T-cell (primary cell): ENCODE measurements around the gene CDC20B. TPM values are rescaled to one million over a fixed set of nuclear protein-coding genes. Genes with fewer than 3 reads are reported as not detected.

Experiments used
- ATAC-seq, 4 experiments: fragments of 200-7000 bp in 3 of 4; fragments of 150-1000 bp in 1 of 4; cut with Tn5 transposase; replicated peaks in 1 of 4; 1 replicate in 3 of 4; 2 replicates in 1 of 4; pipeline ENCODE4 v1.10.0; 2021; ENCODE audit warnings: moderate library complexity in 3 of 4, mild to moderate bottlenecking in 2 of 4, moderate number of reproducible peaks in 1 of 4
- CTCF ChIA-PET, 2 donors: fragments of 300-600 bp; sonication (Branson Sonifier 250); formaldehyde crosslinking; loops; one replicate each; lab custom pipeline; 2022; ENCODE audit warnings: antibody characterized with exemption in 2 of 2; lab: Charles Lee
- POLR2A ChIA-PET, 2 donors: fragments of 300-600 bp; sonication (Branson Sonifier 250); formaldehyde crosslinking; loops; one replicate each; lab custom pipeline; 2022; ENCODE audit warnings: antibody characterized with exemption in 2 of 2; lab: Charles Lee
- DNase-seq, 35 experiments: peaks; one replicate each; pipeline versions ENCODE4 v3.0.0 to v3.0.0-alpha.2; 2013 to 2023
- H3K27ac ChIP-seq: one replicate; pipeline ENCODE4 v1.5.1; 2013; ENCODE audit warnings: low read length
- H3K27me3 ChIP-seq, 2 experiments: replicated peaks in 1 of 2; 1 replicate in 1 of 2; 2 replicates in 1 of 2; pipeline versions ENCODE4 v1.6.1 to v1.7.0; 2013; ENCODE audit warnings: low read length in 1 of 2, mixed read lengths in 1 of 2; ENCODE audit not compliant: control insufficient read depth in 2 of 2, insufficient read depth in 2 of 2; ENCODE audit errors: extremely low read depth in 1 of 2
- H3K36me3 ChIP-seq, 2 donors: 1 replicate in 1 of 2; 2 replicates in 1 of 2; pipeline versions ENCODE4 v1.6.1 to v1.7.0; 2013; ENCODE audit warnings: low read length in 1 of 2; ENCODE audit not compliant: control insufficient read depth in 2 of 2, insufficient read depth in 1 of 2; ENCODE audit errors: extremely low read depth in 1 of 2
- H3K4me1 ChIP-seq, 2 experiments: 1 replicate in 1 of 2; 2 replicates in 1 of 2; pipeline versions ENCODE4 v1.6.1 to v1.7.0; 2013; ENCODE audit warnings: low read length in 2 of 2, mixed read lengths in 1 of 2; ENCODE audit not compliant: insufficient read depth in 2 of 2, control insufficient read depth in 1 of 2; ENCODE audit errors: extremely low read depth in 1 of 2
- H3K4me3 ChIP-seq, 2 donors: 1 replicate in 1 of 2; 2 replicates in 1 of 2; pipeline versions ENCODE4 v1.5.1 to v1.7.0; 2013; ENCODE audit warnings: mild to moderate bottlenecking in 2 of 2, low read length in 1 of 2, moderate library complexity in 1 of 2; ENCODE audit not compliant: control insufficient read depth in 1 of 2; ENCODE audit errors: extremely low read depth in 1 of 2
- H3K9me3 ChIP-seq: 2 replicates; pipeline ENCODE4 v1.7.0; 2013
- H3K27ac Mint-ChIP-seq, 2 donors: one replicate each; pipeline ENCODE4 v1.8.0; 2020 to 2021; ENCODE audit warnings: mild to moderate bottlenecking in 2 of 2, mixed read lengths in 2 of 2
- H3K27me3 Mint-ChIP-seq, 2 donors: one replicate each; pipeline ENCODE4 v1.8.0; 2021 to 2022; ENCODE audit warnings: mixed read lengths in 2 of 2
- H3K36me3 Mint-ChIP-seq: one replicate; pipeline ENCODE4 v1.8.0; 2021; ENCODE audit warnings: mixed read lengths
- H3K4me1 Mint-ChIP-seq, 3 donors: one replicate each; pipeline ENCODE4 v1.8.0; 2020 to 2022; ENCODE audit warnings: mixed read lengths in 3 of 3, mild to moderate bottlenecking in 1 of 3
- H3K4me3 Mint-ChIP-seq, 3 donors: one replicate each; pipeline ENCODE4 v1.8.0; 2020 to 2022; ENCODE audit warnings: mild to moderate bottlenecking in 3 of 3, mixed read lengths in 3 of 3, moderate library complexity in 3 of 3
- H3K9me3 Mint-ChIP-seq, 3 donors: one replicate each; pipeline ENCODE4 v1.8.0; 2020 to 2022; ENCODE audit warnings: mixed read lengths in 3 of 3
- WGBS: methylation state at CpG from one replicate; pipeline ENCODE4 v1.1.5; 2013; ENCODE audit warnings: missing lambda C conversion rate; ENCODE audit not compliant: insufficient coverage; 5-methylcytosine and 5-hydroxymethylcytosine counted together
- total RNA-seq, 35 experiments: library from RNA in 6 of 35; stranded (reverse) in 6 of 35; fragments of 120-200 nt in 1 of 35; gene quantifications; one replicate each; pipeline versions ENCODE4 v1.2.1 to v1.2.4 and lab custom pipeline; 2013 to 2026

CDC20B gene
- total RNA-seq, 5 donors from 2014 or later (not counting 1 experiment from before 2014, with no cell fraction given), result not detected

GRCh38 chr5:55151923-55152842, 20.8 kb downstream of the CDC20B start:
- H3K36me3 ChIP-seq, result no peaks in the 10 kb centered on the region
- H3K27me3 Mint-ChIP-seq, result peaks cover 26 to 32% of the 10 kb centered on the region in 2 donors
- WGBS, result 100% methylated on average over 1 of the region's 5 CpGs
- DNase-seq, result no peak
- no peak for ATAC-seq
- no peaks in the 10 kb centered on the region for H3K4me1 ChIP-seq
- H3K4me3 ChIP-seq, result no peak overlapping the region
- H3K4me1 Mint-ChIP-seq, result no peaks in the 10 kb centered on the region
- H3K27ac ChIP-seq, result no peak overlapping the region
- H3K9me3 Mint-ChIP-seq, result peaks cover 0 to 6% (median 0%) of the 10 kb centered on the region in 3 donors
- H3K27me3 ChIP-seq, result peaks cover 0 to 4% of the 10 kb centered on the region in 2 experiments
- POLR2A ChIA-PET, result no interaction called here
- no peaks in the 10 kb centered on the region for H3K36me3 Mint-ChIP-seq
- no peaks in the 10 kb centered on the region for H3K9me3 ChIP-seq
- no peak overlapping the region for H3K4me3 Mint-ChIP-seq
- H3K27ac Mint-ChIP-seq, result no peak overlapping the region
- CTCF ChIA-PET, result interaction anchor here (1.1 to 2.2 kb wide), 3 partner anchors 7 to 208 kb away, joined by 3 to 6 read pairs (median 4); partner anchors contain the start of gene GPX8 (in 2 of the 2)

GRCh38 chr5:55149308-55149795, 23.6 kb downstream of the CDC20B start:
- H3K27me3 ChIP-seq, result peaks cover 0 to 4% of the 10 kb centered on the region in 2 experiments
- Mint-ChIP-seq H3K4me3 (no peak overlapping the region), H3K36me3 (no peaks in the 10 kb centered on the region), H3K27me3 (peaks cover 21 to 22% of the 10 kb centered on the region in 2 donors), H3K9me3 (no peaks in the 10 kb centered on the region), H3K4me1 (peaks cover 6 to 7% (median 7%) of the 10 kb centered on the region in 3 donors), H3K27ac (no peak overlapping the region)
- 100% methylated on average over 1 of the region's 2 CpGs for WGBS
- no peak overlapping the region for H3K27ac ChIP-seq
- H3K4me3 ChIP-seq, result no peak overlapping the region
- H3K4me1 ChIP-seq, result peaks cover 4 to 6% of the 10 kb centered on the region in 2 experiments
- no peaks in the 10 kb centered on the region for H3K9me3 ChIP-seq
- ATAC-seq, result no peak
- H3K36me3 ChIP-seq, result no peaks in the 10 kb centered on the region
- DNase-seq, result no peak
- ChIA-PET CTCF (no interaction called here), POLR2A (no interaction called here)

GRCh38 chr5:55146543-55147151, 26.3 kb downstream of the CDC20B start:
- WGBS, result 0% methylated on average over 1 of the region's 11 CpGs
- Mint-ChIP-seq H3K27me3 (peaks cover 8% of the 10 kb centered on the region in 2 donors), H3K4me3 (peak overlapping the region in 1 of 3 donors; percentile 58), H3K9me3 (no peaks in the 10 kb centered on the region), H3K36me3 (no peaks in the 10 kb centered on the region), H3K4me1 (peaks cover 15 to 17% (median 16%) of the 10 kb centered on the region in 3 donors), H3K27ac (peak overlapping the region in 1 of 2 donors; percentile 52)
- Histone ChIP-seq H3K4me3 (peak overlapping the region in 1 of 2 donors; percentile 27), H3K9me3 (no peaks in the 10 kb centered on the region), H3K4me1 (peaks cover 12 to 14% of the 10 kb centered on the region in 2 experiments), H3K27ac (no peak overlapping the region), H3K36me3 (no peaks in the 10 kb centered on the region), H3K27me3 (no peaks in the 10 kb centered on the region)
- POLR2A ChIA-PET, result no interaction called here
- CTCF ChIA-PET, result interaction anchor here (0.6 to 3.8 kb wide), 20 partner anchors 13 to 279 kb away, joined by 3 to 80 read pairs (median 3); partner anchors contain the start of gene GPX8 (in 2 of the 2)
- peak; percentile 88 to 96 (median 92) for ATAC-seq
- DNase-seq, result peak; percentile 55 to 91 (median 74)

- peaks cover 17 to 18% of the 10 kb centered on the region in 2 experiments for H3K4me1 ChIP-seq
- H3K36me3 ChIP-seq, result no peaks in the 10 kb centered on the region
- peak overlapping the region in 1 of 2 donors; percentile 27 for H3K4me3 ChIP-seq
- peaks cover 4 to 8% of the 10 kb centered on the region in 2 donors for H3K27me3 Mint-ChIP-seq
- no peaks in the 10 kb centered on the region for H3K36me3 Mint-ChIP-seq
- no peaks in the 10 kb centered on the region for H3K27me3 ChIP-seq
- ChIA-PET CTCF (interaction anchor here (0.6 to 3.8 kb wide), 18 partner anchors 13 to 279 kb away, joined by 3 to 80 read pairs (median 3); partner anchors contain the start of gene GPX8 (in 1 of the 2)), POLR2A (no interaction called here)
- no peaks in the 10 kb centered on the region for H3K9me3 ChIP-seq
- no peak overlapping the region for H3K27ac ChIP-seq
- peak overlapping the region in 1 of 3 donors; percentile 58 for H3K4me3 Mint-ChIP-seq
- 86% methylated on average over 5 of the region's 8 CpGs for WGBS
- DNase-seq, result no peak
- H3K4me1 Mint-ChIP-seq, result peaks cover 20 to 23% (median 22%) of the 10 kb centered on the region in 3 donors
- no peak for ATAC-seq
- no peaks in the 10 kb centered on the region for H3K9me3 Mint-ChIP-seq
- no peak overlapping the region for H3K27ac Mint-ChIP-seq
Observed at GRCh38 chr5:55146080-55146479, 26.9 kb downstream of the CDC20B start.

GRCh38 chr5:55143624-55144023, 29.4 kb downstream of the CDC20B start:
- no peaks in the 10 kb centered on the region for H3K36me3 ChIP-seq
- ATAC-seq (no peak), DNase-seq (no peak)
- no peak overlapping the region for H3K4me3 ChIP-seq
- Mint-ChIP-seq H3K27me3 (peaks cover 0 to 2% of the 10 kb centered on the region in 2 donors), H3K36me3 (no peaks in the 10 kb centered on the region), H3K27ac (no peak overlapping the region), H3K4me3 (no peak overlapping the region), H3K4me1 (peaks cover 23 to 24% (median 23%) of the 10 kb centered on the region in 3 donors), H3K9me3 (no peaks in the 10 kb centered on the region)
- no peaks in the 10 kb centered on the region for H3K27me3 ChIP-seq
- CTCF ChIA-PET, result interaction anchor here in 1 of 2 donors (0.7 to 3.8 kb wide), 3 partner anchors 8 to 238 kb away, joined by 3 to 80 read pairs (median 6); no protein-coding TSS in a partner anchor
- H3K4me1 ChIP-seq, result peaks cover 18% of the 10 kb centered on the region in 2 experiments
- H3K9me3 ChIP-seq, result no peaks in the 10 kb centered on the region
- H3K27ac ChIP-seq, result no peak overlapping the region
- 75% methylated on average over 4 of the region's 4 CpGs for WGBS
- POLR2A ChIA-PET, result no interaction called here
